GM12801 (cell line): Measurements from ENCODE around the gene RAB26.

Source experiments
- TF ChIP-seq, protein P1 (sequence below): IDR thresholded peaks from one replicate; pipeline ENCODE4 v1.5.1; 2011; ENCODE audit warnings: control low read depth; ENCODE audit not compliant: insufficient read length; ENCODE audit errors: extremely low read depth

RAB26 gene

GRCh38 chr16:2142942-2143877, 5.2 kb upstream of the RAB26 start:
- TF ChIP-seq, protein P1, sequence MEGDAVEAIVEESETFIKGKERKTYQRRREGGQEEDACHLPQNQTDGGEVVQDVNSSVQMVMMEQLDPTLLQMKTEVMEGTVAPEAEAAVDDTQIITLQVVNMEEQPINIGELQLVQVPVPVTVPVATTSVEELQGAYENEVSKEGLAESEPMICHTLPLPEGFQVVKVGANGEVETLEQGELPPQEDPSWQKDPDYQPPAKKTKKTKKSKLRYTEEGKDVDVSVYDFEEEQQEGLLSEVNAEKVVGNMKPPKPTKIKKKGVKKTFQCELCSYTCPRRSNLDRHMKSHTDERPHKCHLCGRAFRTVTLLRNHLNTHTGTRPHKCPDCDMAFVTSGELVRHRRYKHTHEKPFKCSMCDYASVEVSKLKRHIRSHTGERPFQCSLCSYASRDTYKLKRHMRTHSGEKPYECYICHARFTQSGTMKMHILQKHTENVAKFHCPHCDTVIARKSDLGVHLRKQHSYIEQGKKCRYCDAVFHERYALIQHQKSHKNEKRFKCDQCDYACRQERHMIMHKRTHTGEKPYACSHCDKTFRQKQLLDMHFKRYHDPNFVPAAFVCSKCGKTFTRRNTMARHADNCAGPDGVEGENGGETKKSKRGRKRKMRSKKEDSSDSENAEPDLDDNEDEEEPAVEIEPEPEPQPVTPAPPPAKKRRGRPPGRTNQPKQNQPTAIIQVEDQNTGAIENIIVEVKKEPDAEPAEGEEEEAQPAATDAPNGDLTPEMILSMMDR, result no peak

GRCh38 chr16:2143878-2144485, 4.4 kb upstream of the RAB26 start:
- TF ChIP-seq, protein P1, result no peak

DNA sequence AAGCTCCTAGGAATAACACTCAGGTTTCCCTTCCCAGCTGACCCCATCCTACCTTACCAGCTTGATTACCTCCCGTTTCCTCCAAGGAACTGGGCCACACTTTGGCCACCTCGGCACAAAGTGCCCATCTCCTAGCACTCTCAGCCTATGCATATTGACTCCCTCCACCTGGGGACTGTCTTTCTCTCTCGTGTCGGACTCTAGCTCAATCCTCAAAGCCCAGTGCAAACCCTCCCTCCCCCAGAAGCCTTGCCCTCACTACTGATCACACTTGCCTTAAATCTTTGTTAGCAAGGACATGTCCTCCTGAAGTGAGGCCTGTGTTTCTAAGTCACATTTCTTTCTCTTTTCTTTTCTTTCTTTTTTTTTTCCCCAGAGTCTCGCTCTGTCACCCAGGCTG, 2.6 kb upstream of the RAB26 start:
- TF ChIP-seq, protein P1, result no peak

GRCh38 chr16:2147378-2147777, 1.0 kb upstream of the RAB26 start:
- TF ChIP-seq, protein P1, result no peak

- TF ChIP-seq, protein P1, result no peak
Observed at GRCh38 chr16:2148714-2149629, 547 bp downstream of the RAB26 start.

- TF ChIP-seq, protein P1, result no peak
Observed at GRCh38 chr16:2149630-2150417, 1.4 kb downstream of the RAB26 start.
